GM21526 (cell line): Measurements from ENCODE around the gene GPR141.

ENCODE experiments used
- ATAC-seq: cut with Tn5 transposase; IDR thresholded peaks from one replicate; pipeline ENCODE4 v1.9.1; 2021; ENCODE audit warnings: moderate library complexity; ENCODE audit not compliant: unreplicated experiment, low FRiP score

The GPR141 gene

GRCh38 chr7:37775921-37776320, 92.4 kb downstream of the GPR141 start:
- no peak for ATAC-seq

- ATAC-seq = no peak
These were observed 97.6 kb downstream of the GPR141 start for GRCh38 chr7:37781156-37781555.

GRCh38 chr7:37782166-37782565, 98.6 kb downstream of the GPR141 start:
- ATAC-seq = no peak

GRCh38 chr7:37784015-37784414, 100.4 kb downstream of the GPR141 start:
- no peak for ATAC-seq

- peak; percentile 96 for ATAC-seq
These were observed 103.4 kb downstream of the GPR141 start for GRCh38 chr7:37786741-37787569.
